Embryonic facial prominence (tissue), 1 donor: Measurements from ENCODE around the gene GDA.
"Not testable (repeated sequence)": the region's sequence is repeated elsewhere in the genome, so short reads cannot be mapped to it uniquely, and the experiment has no call there.

Experiments
- DNase-seq: peaks from one replicate; pipeline ENCODE4 v3.0.0-alpha.2; 2016; ENCODE audit errors: extremely low spot score

The GDA gene

DNA sequence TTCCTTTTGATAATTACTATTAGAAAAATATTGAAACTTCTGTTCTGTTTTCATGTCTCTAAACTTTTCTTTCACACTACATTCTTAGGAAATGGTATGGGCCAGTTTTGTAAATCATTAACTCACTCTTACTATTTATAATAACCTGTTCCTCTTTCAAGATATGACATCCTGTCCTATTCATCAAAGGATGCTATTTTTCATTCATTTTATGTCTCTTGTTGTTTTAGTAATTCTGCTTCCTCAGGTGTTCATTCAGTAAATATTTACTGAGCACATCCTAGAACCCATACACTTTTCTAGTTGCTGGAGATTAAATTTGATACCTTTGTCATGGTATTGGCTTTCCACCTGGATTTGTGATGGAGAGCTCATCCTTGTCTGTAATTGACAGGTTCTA lies 58.0 kb downstream of the GDA start:
- DNase-seq: no peak

DNA sequence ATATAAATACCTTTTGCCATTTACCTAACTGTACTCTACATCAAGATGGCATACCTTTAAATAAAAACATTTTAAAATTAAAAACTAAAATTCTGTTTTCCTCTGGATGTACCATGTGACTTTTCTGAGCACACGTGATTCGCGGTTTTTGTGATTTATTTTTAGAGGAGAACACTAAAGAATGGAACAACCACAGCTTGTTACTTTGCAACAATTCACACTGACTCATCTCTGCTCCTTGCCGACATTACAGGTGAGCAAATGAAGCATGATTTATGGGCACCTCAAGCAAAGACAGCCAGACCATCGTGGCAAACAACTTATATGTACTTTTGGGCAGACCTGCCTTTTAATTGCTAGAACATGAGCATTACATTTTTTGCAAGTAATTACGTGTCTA lies 61.3 kb downstream of the GDA start:
- DNase-seq: no peak

DNA sequence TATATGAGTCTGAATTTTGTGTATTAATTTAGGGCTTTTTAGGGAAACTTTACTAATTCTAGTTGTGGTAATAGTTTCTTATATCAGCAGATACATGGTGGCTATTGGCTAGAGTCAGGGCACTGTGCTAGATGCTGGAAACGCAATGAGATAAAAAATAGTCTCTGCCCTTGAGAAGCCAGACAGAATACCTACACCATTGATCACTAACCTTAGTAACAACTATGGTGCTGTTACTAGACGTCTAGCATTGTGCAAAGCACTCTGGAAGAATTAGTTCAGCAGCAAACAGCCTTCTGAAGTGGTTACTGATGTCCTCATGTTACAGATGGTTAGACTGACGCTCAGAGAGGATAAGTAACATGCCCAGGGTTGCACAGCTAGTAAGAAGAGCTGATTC lies 61.8 kb downstream of the GDA start:
- DNase-seq: no peak

DNA sequence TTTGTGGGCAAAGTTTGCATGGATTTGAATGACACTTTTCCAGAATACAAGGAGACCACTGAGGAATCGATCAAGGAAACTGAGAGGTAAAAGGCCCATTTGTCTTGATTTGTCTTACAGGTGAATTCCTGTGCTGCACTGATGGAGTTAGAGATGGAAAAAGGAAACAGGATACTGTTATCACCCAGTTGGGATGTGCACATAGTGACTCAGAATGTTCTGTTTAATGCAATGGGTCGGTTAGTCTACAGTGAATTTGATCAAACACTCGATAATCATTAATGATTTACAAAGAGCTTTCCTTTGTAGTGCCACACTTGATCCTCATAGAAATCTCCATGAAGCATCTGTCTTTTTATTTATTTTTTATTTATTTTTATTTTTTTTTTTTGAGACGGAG lies 64.7 kb downstream of the GDA start:
- DNase-seq: no peak

DNA sequence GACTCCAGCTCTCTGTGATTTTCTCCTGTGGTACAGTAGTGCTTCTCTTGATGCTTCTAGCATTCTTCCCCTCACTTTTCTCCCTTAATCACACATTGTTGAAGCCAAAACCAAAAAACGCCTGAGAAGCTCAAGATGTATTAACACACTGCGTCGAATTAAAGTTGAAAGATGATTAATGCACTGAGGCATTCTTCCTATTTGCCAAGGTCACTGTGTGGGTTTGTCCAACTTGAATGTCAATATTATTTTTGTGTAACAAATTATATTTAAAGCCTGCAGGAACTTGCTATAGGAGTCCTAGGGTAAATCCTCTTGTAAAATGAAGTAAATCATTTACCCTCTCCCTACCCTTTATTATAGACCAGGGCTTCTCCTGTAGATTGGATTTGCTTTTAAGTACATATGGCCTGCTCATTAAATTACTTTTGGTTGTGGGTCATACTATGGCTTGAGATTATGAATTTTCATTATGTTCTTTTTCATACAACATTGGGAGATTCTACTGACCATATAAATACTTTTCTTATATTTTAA lies 68.1 kb downstream of the GDA start:
- DNase-seq: no peak

DNA sequence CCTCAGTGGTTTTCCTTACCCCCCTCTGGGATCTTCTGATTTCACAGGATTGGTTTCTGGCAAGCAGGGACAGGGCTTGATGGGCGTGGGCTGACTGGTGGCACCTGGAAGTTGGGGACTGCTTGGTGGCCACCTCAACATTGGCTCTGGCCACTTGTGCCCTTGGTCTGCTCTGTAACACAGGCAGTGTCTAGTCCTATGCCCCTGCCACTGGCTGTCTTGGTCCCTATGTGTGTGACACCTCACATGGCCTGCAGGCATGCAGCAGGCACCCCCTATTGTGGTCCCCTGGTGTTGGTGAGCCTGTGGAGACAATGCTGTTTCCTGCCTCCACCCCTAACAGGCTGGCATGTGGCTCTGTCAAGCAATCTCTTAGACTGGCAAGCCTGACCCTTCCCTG lies 71.3 kb downstream of the GDA start:
- DNase-seq: no peak

DNA sequence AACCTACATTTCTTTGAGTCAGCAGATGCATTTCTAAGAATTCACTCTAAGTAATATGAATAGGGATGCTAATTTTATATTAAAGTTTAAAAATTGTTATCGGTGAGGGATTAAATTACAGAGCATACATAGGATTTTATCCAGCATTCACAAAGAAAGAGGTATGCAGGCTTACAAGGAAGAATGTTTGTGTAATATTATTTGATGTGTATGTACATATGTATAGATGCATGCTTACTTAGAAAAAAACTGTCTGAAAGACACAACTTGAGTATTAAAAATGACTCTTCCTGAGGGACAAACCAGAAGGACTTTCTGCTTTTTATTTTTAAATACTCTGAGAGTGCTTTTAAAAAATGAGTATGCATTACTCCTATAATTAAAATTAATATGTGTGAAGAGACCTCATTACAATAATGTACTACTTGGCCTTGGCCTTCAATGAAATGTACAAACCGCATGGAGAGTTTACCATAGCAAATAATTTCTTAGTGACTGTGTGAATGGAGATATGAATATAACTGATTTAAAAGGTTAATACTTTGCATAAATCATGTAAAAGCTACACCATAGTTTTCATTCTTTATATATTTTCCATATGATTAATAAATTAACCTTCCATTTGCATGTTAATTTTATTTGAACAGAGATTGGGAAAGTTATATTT lies 77.0 kb downstream of the GDA start:
- DNase-seq: no peak

DNA sequence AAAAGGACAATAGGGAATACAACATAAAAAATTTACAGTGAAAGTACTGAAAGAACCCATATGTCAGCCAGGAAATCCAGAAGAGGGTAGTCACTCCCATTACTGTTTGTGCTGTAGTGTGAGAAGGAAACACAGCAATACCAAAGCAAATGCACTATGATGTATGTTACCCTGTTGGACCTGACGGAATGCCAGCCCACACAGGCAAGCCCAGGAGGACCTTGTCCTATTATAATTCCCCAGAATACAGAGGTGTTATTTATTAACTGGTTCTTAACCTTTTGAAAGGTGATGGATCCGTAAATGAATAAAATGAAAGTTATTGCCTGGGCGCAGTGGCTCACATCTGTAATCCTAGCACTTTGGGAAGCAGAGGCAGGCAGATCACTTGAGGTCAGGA lies 79.0 kb downstream of the GDA start:
- no peak for DNase-seq

DNA sequence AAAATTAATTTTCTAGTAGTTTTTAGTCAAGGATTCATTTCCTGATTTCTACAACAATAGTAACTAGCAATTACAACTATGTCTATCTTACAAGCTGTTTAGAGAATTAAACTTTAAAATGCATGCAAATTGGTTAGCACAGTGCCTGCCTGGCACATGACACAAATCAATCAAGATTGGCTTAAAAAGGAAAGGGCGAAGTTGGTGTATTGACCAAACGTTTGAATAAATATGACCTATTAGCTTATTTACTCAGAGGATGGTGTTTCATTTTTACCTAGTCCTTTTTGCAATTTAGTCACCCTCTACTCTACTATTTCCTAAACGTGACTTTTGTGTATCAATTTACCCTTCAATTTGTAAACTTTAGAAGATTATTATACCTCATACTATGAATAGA lies 83.5 kb downstream of the GDA start:
- DNase-seq: no peak

DNA sequence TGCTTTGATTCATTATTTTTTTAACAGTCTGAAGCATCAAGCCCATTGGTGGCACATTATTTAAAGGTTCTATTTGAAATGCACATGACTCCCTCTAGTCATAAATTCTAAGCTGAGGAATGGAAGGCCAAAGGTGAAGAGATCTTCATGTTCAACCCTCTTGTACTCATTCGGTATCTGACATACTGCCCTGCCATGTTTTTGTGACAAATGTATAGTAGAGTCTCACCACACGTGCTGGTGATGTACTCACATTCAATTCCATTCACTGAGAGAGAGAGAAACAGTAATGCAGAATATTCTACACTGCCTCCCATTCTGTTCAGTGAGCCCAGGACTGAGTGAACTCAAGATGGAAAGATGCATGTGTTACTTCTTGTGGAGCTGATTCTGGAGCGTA lies 98.3 kb downstream of the GDA start:
- DNase-seq: no peak

DNA sequence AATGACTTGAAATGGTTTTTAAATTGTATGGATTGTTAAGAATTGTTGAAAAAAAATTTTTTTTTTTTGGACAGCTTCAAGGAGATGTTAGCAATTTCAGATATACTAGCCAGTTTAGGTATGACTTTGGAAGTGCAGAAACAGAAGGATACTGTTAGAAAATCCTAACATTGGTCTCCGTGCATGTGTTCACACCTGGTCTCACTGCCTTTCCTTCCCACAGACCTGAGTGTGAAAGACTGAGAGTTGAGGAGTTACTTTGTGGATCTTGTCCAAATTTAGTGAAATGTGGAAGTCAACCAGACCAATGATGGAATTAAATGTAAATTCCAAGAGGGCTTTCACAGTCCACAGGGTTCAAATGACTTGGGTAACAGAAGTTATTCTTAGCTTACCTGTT lies 102.3 kb downstream of the GDA start:
- no peak for DNase-seq

DNA sequence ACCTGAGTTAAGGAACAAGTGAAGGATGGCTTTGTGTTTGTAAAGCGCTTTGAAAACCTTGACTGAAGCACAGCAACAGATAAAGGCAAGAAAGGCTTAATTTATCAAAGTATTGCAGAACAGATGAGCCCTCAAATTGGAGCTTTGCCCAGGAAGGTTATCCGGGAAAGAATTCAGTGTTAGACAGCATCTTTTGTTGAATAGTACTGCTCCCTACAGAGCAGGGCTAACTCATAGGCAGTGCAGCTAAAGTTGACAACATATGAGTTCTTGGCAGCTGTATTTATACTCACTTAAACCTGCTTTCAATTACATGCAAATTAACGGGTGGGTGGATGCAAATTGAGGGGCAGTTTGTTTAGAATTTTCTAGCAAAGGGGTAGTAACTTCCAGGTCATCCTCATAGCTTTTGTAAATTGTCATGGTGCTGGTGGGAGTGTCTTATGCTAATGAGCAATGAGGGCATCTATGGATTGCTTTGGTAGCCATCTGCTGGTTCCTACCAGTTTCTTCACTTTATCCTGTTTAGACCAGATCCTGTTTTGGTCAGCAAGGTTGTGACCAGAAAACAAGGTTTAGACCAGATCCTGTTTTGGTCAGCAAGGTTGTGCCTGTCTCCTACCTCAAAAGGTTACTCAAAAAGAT lies 105.8 kb downstream of the GDA start:
- DNase-seq: no peak

DNA sequence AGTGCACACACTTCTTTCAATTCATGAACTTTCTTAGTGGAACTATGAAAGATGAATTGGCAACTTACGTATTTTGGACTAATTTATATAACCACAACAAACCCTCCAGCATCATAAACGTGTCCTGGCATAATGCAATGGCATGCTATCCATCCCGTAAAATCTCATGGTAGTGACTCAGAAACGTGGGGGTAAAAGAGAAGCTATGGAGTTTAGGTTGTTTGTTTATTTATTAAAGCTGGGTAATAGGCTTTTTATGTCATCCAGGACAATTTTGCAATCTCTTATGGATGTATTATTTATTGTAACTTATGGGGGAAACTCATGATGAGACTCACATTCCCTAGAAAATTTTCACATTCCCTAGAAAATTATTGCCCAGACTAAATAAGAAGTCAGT lies 106.3 kb downstream of the GDA start:
- DNase-seq: no peak

DNA sequence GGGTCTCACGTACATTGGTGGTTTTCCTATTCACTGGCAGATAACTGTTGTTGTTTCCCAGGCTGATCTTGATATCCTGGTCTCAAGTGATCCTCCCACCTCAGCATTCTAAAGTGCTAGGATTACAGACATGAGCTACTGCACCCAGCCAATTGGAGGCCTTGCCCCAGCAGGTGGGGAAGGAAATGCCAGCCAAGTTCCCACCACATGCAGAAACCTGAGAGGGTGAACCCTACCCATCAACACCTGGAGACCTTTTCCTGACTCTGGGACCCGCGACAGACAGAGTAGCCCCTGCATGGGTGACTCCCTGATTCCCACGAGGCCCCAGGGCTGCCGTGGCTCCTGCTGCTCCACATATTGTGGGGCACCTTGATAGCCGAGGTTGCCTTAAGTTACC lies 107.7 kb downstream of the GDA start:
- no peak for DNase-seq

DNA sequence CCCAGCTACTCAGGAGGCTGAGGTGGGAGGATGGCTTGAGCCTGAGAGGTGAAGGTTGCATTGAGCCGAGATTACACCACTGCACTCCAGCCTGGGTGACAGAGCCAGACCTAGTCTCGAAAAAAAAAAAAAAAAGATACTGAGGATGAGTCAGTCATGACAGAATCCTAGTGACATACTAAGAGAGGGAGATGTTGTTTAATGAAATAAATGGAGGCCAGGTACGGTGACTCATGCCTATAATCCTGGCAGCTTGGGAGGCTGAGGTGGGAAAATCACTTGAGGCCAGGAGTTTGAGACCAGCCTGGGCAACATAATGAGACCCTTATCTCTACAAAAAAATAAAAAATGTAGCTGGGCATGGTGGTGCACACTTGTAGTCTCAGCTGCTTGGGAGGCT lies 108.6 kb downstream of the GDA start:
- DNase-seq: no peak

DNA sequence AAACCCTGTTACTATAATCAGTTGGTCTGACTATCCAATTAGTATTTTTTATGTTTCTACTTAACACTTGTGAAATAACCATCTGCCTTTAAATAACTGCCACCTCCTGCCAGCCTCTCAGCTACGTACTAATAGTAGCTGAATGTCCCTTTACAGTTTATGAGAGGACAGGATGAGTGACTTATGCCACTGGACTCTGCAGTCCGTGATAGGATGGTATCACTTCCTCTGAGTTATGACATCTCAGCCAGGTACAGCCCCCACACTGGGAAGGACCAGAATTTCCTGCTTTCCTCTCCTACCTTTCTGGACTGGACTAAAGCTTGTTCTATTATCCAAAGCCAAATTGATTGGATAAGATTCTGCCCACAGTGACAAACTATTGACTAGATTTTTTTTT lies 112.8 kb downstream of the GDA start:
- DNase-seq: no peak

DNA sequence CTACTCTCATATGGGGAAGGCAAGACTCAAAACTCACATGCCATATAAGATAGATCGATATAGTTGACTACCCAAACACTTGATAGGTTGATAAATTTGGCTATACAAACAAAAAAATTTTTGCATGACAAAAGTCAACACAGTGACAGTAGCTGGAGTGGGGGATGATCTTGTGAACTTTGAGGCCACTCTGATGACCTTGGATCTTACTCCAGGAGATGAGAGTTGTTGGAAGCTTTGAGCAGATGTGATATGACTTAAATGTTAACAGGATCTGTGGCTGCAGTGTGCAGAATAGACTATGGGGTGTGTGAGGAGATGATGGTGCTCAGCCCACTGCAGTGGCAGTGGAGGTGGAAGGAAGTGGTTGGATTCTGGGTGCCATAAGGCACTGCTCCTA lies 114.3 kb downstream of the GDA start:
- DNase-seq: no peak

DNA sequence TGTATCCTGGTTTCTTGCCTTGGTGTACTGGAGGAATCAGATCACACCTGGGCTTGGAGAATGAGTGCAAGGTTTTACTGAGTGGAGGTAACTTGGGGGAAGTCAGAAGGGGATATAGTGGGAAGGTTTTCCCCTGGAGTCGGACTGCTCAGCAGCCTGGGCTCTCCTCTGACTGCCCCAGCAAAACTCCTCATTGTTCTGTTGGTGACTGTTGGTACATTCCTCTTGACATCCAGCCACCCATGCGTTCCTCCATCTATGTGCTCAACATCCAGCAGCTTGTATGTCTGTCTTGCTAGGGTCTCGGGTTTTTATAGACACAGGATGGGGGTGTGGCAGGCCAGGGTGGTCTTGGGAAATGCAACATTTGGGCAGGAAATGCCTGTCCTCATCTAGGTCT lies 119.7 kb downstream of the GDA start:
- DNase-seq: no peak

DNA sequence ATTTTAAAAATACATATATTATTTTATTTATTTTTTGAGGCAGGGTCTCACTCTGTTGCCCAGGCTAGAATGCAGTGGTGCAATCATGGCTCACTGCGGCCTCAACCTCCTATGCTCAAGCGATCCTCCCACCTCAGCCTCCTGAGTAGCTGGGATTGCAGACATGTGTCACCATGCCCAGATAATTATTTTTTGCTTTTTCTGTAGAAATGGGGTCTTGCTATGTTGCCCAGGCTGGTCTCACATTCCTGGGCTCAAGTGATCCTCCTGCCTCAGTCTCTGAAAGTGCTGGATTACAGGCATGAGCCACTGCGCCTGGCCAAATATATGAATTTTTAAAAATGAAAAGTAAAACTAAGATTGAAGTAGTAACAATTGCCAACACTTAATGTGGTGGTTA lies 121.1 kb downstream of the GDA start:
- DNase-seq: not testable (repeated sequence)

DNA sequence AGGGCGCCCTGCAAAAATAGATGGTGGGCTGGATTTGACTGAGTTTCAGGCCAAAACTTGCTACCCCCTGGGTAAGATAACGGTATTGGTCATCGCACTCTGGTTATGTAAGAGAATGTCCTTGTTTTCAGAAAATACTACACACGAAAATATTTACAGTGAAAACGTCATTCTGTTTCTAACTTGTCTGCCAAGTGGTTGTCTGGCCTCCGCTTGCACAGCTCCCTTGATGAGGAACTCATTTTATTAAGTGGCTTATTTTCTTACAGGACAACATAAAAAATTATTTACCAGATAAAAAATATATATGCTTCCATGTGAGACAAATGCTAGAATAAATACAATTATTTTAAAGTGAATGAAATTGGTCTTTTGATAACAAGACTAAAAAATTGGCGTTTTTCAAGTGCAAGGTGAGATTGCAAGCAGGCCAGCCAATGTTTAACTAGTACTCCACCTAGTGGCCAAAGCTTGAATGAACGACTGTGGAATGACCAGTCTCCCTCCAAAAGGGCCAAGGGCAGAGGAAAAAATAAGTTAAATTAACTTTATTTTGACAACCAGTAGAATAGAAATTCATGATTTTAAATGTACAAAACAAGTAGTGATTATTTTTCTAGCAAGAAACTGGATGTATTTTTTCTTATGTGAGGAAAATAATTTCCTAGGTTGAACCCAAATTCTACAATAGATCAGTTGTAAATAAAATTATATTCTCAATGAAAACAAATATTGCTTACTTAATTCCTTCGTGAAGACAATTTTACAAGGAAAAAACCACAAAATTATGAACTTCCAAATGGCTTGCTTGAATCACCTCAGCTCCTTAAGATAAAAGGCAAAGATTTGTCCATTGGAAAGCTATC lies 122.6 kb downstream of the GDA start:
- DNase-seq: no peak

DNA sequence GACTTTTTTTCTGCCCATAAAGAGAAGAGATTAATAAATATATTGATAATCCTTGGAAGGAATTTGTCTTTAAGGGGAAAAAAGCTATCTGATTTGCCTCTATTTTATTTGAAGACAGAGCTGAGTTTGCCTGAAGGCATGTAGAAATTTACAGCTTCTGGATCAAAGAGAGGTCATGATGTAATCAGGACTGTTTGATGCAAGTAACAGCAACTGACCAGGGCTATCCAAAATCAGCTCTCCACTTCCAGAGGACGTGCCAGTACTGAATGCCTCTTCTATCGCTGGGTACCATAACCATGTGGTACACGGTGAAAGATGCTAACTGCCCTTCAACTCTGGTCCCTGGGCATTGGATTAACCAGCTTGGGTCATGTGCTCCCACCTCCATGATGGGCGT lies 125.2 kb downstream of the GDA start:
- DNase-seq: no peak

DNA sequence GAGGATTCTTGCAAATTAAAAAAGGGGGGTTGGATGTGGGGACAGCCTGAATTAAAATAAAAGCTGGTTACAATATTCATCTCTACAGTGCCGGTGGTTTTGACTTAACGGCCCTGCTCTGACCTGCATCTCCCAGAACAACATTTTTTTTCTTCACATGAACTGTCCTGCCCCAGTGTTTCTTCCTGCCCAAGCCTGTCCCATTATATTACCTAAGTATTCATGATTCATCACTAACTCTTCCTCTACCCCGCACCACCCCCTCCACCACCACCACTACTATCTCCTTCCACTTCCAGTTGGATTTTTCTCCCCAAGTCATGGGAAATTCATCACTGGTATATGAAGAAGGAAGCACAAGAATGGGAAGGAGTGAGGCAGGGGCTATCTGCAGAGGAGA lies 125.7 kb downstream of the GDA start:
- no peak for DNase-seq

DNA sequence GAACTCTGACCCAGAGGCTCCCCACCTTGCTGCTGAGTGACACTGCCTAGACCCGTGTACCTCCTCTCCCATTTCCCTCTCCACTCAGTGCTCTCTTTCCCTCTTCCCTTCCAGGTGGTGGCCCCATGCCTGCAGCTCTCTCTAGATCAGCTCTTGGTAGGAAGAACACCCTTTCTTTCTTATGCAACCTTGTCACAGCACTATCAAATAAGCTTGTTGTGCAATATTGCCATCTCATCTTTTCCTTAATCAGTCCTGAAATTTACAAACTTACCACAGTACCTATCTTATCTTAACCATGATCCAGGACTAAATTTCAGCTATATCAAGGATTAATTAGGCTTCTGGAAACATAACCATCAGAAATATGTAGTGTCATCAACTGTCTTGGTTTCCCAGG lies 127.2 kb downstream of the GDA start:
- DNase-seq: no peak
